ENCODE results near the gene BICRA.
"Not testable (repeated sequence)": the region's sequence is repeated elsewhere in the genome, so short reads cannot be mapped to it uniquely, and the experiment has no call there.

BICRA gene

GRCh38 chr19:47694466-47695273, 85.7 kb downstream of the BICRA start:
- DNase-seq, result no peak

GRCh38 chr19:47695533-47696262, 86.8 kb downstream of the BICRA start:
- no peak for DNase-seq

GRCh38 chr19:47696635-47697034, 87.7 kb downstream of the BICRA start:
- no peak for DNase-seq

GRCh38 chr19:47697863-47698609, 89.1 kb downstream of the BICRA start:
- peak; percentile 87 for DNase-seq

- DNase-seq, result no peak
Observed at GRCh38 chr19:47698631-47699359, 89.9 kb downstream of the BICRA start.

GRCh38 chr19:47699360-47699917, 90.5 kb downstream of the BICRA start:
- DNase-seq, result peak; percentile 45

GRCh38 chr19:47700934-47701716, 92.2 kb downstream of the BICRA start:
- no peak for DNase-seq

GRCh38 chr19:47701717-47702552, 93.0 kb downstream of the BICRA start:
- DNase-seq, result no peak

- no peak for DNase-seq
Observed at GRCh38 chr19:47702671-47703070, 93.7 kb downstream of the BICRA start.

GRCh38 chr19:47703301-47703700, 94.4 kb downstream of the BICRA start:
- no peak for DNase-seq

GRCh38 chr19:47704024-47704423, 95.1 kb downstream of the BICRA start:
- no peak for DNase-seq

- no peak for DNase-seq
Observed at GRCh38 chr19:47704656-47705055, 95.7 kb downstream of the BICRA start.

- peak; percentile 71 for DNase-seq
Observed at GRCh38 chr19:47707135-47707925, 98.4 kb downstream of the BICRA start.

GRCh38 chr19:47711652-47712242, 102.8 kb downstream of the BICRA start:
- DNase-seq, result no peak

- peak; percentile 87 for DNase-seq
Observed at GRCh38 chr19:47713046-47714021, 104.4 kb downstream of the BICRA start, which contains the start of gene EHD2. Gene EHD2 (plus strand): TSS chr19:47713422. CDS start chr19:47716613, 3,191 bp downstream.

GRCh38 chr19:47714339-47714738, 105.4 kb downstream of the BICRA start:
- no peak for DNase-seq

GRCh38 chr19:47714855-47715254, 105.9 kb downstream of the BICRA start:
- not testable (repeated sequence) for DNase-seq

Measured in femur (tissue), 1 donor.